GM18498 (cell line): ENCODE data around the gene LRRC4.

ENCODE experiments used
- ATAC-seq: cut with Tn5 transposase; IDR thresholded peaks from one replicate; pipeline ENCODE4 v1.9.1; 2021; ENCODE audit warnings: mild to moderate bottlenecking, moderate library complexity; ENCODE audit not compliant: unreplicated experiment

Gene LRRC4

GRCh38 chr7:128008141-128008540, 23.1 kb downstream of the LRRC4 start:
- no peak for ATAC-seq

- no peak for ATAC-seq
Observed at GRCh38 chr7:128007303-128007680, 23.9 kb downstream of the LRRC4 start.

DNA sequence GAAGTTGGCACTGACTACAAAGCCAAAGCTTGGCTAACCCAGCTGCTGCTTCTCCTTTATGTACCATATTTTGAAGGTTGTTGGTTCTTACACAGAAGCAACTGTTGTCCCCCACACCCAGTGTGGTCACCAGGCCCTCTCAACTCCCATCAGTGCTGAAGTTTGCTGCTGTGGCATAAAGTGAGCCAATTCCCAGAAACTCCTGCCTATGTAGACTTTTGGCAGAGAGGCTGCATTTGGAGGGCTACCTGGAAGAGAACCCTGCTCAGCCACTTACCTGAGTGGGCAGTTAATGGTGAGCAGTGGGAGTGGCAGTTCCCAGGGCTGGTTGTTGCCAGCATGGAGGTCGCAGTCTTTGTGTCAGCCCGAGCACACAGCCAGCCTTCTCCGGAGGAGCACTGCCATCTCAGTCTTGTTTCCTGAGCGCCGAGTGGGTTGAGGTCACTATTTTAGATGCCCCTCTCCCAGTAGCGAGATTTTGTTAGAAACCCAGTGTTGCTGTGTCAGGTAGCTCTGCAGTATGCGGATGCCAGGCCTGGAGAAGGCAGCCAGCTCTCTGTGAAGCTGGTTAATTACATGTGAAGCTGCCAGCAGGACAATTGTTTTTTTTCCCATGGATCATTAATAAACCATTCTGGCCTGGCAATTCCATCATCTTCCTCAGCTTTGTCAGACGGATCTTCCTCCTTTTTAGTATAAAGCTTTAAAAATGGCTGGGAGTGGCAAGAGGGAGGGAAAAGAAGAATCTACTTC, 24.5 kb downstream of the LRRC4 start:
- ATAC-seq: no peak

DNA sequence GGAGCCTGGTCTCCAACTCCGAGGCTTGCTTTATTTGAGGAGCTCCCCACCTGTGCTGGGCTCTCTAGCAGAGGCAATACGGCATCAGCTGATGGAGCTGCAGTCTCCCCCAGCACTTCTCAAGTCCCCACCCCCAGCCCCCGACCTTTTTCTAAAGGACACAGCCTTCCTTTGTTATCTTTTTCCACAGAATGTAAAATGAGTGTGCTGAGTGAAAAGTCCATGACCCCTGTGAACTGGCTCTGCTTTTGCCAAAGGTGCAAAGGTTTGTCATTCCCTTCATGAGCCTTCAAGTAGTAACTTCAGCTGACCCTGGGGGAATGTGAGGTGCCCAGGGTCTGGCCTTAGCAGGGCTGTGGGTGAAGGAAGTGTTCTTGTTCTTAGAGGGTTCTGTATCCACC, 25.5 kb downstream of the LRRC4 start:
- no peak for ATAC-seq

- no peak for ATAC-seq
Observed at GRCh38 chr7:128005117-128005516, 26.1 kb downstream of the LRRC4 start.

DNA sequence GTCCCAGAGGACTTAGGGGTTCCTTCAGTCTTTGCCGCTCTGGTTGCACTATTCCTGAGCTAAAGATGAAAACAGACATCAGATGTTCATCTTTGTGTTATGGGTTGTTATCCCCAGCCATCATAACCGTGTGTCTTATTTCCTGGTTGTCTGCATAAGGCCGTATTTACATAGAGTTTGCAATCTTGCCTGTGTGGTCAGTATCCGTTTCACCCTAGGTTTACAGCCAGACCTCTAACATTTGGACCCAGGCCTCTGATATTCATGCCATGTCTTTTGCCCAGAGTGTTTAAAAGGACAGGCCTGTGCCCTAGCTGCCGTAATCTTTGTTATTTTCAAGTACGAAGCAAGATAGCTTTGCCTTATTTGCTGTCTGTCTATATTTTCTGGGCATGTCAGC, 26.6 kb downstream of the LRRC4 start:
- no peak for ATAC-seq

DNA sequence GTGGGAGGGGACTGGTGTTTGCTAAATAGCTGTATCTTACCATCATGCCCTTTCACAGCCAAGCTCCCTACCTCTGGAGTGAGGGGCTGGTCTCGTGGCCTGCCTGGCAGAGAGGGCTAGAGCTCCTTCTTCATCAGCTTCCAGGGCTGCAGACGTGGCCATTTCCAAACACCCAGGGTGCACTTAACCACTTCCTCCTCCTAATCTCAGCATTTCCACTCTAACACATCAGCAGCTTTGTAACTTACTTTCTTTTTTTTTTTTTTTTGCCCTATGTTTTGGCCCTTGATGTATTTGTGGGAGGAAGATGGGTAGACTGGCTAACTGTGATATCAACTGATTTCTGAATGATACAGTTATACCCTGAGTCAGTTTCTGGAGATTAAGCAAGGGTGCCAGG, 27.4 kb downstream of the LRRC4 start:
- no peak for ATAC-seq

DNA sequence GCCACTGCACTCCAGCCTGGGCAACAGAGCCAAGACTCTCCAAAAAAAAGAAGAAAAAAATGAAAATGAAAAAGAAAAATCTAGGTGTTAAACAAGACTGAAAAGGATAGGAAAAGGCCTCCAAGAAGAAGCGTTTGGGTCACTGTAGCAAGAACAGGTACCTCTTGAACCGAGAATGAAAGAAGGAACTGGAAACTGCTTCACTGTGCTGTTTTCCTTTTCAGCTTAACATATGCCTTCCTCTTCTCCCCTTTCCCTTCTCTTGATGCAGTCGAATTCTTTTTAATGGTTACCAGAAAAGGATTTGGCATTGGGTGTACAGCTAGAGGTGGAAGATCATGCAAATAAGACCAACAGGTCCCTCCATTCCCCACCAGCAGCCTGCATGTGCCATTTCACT, 28.1 kb downstream of the LRRC4 start:
- ATAC-seq: peak; percentile 71

- ATAC-seq: peak; percentile 63
Observed at GRCh38 chr7:128000854-128001265, 30.4 kb downstream of the LRRC4 start.

DNA sequence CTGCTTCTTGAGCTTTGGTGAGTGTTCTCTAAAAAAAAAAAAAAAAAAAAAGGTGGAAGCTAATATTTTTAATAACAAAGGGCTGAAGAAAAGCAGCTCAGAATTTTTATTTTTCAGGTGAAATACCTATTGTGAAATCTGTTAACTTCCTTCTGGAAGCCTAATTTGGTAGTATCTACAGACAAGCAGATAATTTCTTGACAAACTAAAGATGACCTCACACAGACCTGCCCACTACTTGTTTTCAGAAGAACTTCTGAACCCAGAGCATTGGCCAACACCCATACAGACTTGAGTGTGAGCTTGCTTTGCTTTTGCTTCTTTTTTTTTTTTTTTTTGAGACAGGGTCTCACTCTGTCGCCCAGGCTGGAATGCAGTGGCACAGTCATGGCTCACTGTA, 31.2 kb downstream of the LRRC4 start:
- ATAC-seq: no peak

GRCh38 chr7:127998671-127999070, 32.6 kb downstream of the LRRC4 start:
- no peak for ATAC-seq

GRCh38 chr7:127997226-127997922, 33.9 kb downstream of the LRRC4 start:
- ATAC-seq: no peak

DNA sequence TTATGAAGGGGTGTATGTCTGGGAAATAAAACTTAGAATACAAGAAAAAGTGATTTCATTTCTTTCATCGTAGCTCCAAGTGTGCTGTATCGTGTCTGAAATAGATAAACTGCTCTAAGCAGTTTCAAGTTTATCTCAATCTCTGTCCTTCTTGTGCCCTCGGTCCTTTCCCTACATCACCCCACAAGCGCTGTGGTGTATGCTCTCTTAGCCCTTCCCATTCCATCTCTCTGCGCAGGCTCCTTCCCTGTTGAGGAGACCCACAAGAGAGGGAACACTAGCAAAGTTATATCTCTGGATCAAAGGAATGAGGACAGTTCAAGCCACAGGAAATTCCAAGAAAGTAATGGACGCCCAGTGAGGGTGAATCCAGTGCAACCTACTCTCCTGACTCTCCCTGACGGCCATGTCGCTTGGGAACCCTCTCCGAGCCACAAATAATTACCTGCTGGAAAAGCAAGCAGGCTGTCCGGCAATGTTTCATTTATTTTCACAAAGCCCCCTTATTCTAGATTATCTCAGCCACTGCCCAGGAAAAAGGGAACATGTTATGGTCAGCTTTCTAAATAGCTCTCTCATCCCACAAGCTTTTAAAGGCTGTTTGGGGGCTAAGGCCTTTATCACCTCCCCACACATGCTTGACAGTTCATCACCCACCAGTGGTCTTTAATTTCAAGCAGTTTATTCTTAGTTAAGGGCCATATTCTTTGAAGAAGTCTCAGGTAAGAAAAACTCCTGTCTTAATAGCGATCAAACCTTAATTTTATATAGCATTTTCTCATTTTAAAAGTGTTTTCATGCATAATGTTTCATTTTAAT, 34.8 kb downstream of the LRRC4 start:
- no peak for ATAC-seq

DNA sequence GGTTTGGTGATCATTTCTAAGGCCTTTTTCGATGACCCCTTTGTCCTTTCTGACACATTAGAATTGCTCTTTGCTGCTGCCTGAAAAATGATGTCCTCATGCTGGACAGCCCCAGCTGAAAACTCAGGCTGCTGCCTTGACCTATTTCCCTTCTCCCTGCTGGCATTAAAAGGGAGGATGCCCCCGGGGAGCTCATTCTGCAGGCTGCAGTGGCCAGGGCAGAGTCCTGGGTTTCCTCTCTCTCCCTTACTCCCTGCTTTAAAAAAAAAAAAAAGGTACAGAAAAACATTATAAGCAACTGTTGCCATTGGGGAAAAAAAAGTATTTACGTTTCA, 35.4 kb downstream of the LRRC4 start:
- ATAC-seq: no peak

DNA sequence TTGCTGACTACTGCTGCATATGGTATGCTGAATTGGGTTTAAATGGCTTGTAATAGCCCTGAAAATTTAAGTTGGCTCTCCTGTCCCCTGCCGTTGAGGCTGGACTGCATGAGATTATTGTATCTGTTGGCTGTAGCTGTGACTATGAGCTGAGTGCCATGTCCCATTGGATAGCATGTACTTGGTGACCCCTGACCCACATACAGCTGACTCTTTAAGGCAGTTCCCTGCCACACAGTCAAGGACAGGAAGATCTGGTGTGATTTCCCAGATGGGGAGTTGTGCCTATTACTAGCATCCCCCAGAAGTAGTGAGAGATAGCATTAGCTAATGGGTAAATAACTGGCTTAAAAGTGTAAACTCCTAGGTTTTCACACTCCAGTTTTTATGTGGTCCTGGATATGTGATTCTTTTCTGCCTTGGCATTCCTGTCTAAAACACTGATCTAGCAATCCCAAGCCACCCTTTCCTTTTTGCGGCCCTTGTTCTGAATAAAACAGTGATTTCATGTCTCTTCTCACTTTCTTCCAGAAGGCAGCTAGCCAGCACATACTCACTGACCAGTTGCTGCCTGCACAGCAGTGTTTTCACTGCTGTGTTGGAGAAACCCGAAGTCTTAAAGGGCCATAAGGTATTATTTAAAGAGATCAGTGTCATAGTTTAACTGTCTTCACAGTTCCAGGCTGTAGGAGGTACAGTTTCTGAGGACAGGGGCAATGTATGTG, 35.9 kb downstream of the LRRC4 start:
- no peak for ATAC-seq

GRCh38 chr7:127993987-127994386, 37.2 kb downstream of the LRRC4 start:
- no peak for ATAC-seq

GRCh38 chr7:127993317-127993716, 37.9 kb downstream of the LRRC4 start:
- no peak for ATAC-seq

DNA sequence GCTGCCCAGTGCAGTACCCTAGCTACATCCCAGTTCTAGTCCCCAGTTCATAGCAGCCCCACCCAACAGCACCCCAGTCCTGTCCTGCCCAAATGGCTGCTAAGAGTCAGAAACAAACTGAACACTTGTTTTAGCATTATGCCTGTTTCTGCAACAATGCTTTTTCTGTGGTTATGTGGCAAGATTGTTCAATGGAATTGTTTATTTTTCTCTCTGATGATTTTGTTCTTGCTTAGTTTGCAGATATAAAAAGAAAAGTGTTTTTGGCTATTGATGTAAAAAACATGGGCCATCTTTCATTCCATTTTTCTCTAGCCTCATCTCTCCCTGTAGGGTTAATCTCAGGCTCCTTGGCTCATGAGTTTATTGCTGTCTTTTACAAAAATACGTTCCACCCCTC, 42.5 kb downstream of the LRRC4 start:
- no peak for ATAC-seq

GRCh38 chr7:127986581-127987521, 44.4 kb downstream of the LRRC4 start:
- no peak for ATAC-seq

GRCh38 chr7:127983804-127984332, 47.4 kb downstream of the LRRC4 start:
- ATAC-seq: no peak
